ENCODE data around the gene DTNA.
"Not testable (repeated sequence)": the region's sequence is repeated elsewhere in the genome, so short reads cannot be mapped to it uniquely, and the experiment has no call there.

The DTNA gene

GRCh38 chr18:34725737-34726136 lies 15.6 kb downstream of the DTNA start:
- H3K27ac ChIP-seq (ENCODE audit: low read length); H3K9ac ChIP-seq (ENCODE audit: low read length): not testable (repeated sequence)

GRCh38 chr18:34726286-34727004 lies 16.3 kb downstream of the DTNA start:
- no peaks in the 10 kb centered on the region for H3K36me3 ChIP-seq (ENCODE audit: control insufficient read depth, low read depth, low read length)
- no peak overlapping the region for H3K4me3 ChIP-seq (ENCODE audit: low read length)
- no peaks in the 10 kb centered on the region for H3K27me3 ChIP-seq (ENCODE audit: control insufficient read depth, insufficient read depth, low read length)
- no peaks in the 10 kb centered on the region for H3K9me3 ChIP-seq (ENCODE audit: control insufficient read depth, low read depth, low read length)
- no peak overlapping the region for H3K9ac ChIP-seq (ENCODE audit: low read length)
- H3K4me1 ChIP-seq (ENCODE audit: control insufficient read depth, low read depth, low read length) = peaks cover 13% of the 10 kb centered on the region
- no peak overlapping the region for H3K27ac ChIP-seq (ENCODE audit: low read length)

More at GRCh38 chr18:34725737-34726136, 15.6 kb downstream of the DTNA start:
- H3K9me3 ChIP-seq (ENCODE audit: control insufficient read depth, low read depth, low read length); H3K4me3 ChIP-seq (ENCODE audit: low read length); H3K27me3 ChIP-seq (ENCODE audit: control insufficient read depth, insufficient read depth, low read length); H3K36me3 ChIP-seq (ENCODE audit: control insufficient read depth, low read depth, low read length): not testable (repeated sequence)
- H3K4me1 ChIP-seq (ENCODE audit: control insufficient read depth, low read depth, low read length) = peaks cover 13% of the 10 kb centered on the region

GRCh38 chr18:34729264-34729663 lies 19.2 kb downstream of the DTNA start:
- Histone ChIP-seq H3K9me3 (ENCODE audit: control insufficient read depth, low read depth, low read length) (no peaks in the 10 kb centered on the region), H3K27ac (ENCODE audit: low read length) (no peak overlapping the region), H3K4me3 (ENCODE audit: low read length) (no peak overlapping the region), H3K9ac (ENCODE audit: low read length) (no peak overlapping the region), H3K27me3 (ENCODE audit: control insufficient read depth, insufficient read depth, low read length) (no peaks in the 10 kb centered on the region), H3K4me1 (ENCODE audit: control insufficient read depth, low read depth, low read length) (peaks cover 13% of the 10 kb centered on the region), H3K36me3 (ENCODE audit: control insufficient read depth, low read depth, low read length) (no peaks in the 10 kb centered on the region)

- Histone ChIP-seq H3K27ac (ENCODE audit: low read length) (no peak overlapping the region), H3K9me3 (ENCODE audit: control insufficient read depth, low read depth, low read length) (no peaks in the 10 kb centered on the region), H3K4me1 (ENCODE audit: control insufficient read depth, low read depth, low read length) (peaks cover 13% of the 10 kb centered on the region), H3K36me3 (ENCODE audit: control insufficient read depth, low read depth, low read length) (no peaks in the 10 kb centered on the region), H3K4me3 (ENCODE audit: low read length) (no peak overlapping the region), H3K9ac (ENCODE audit: low read length) (no peak overlapping the region), H3K27me3 (ENCODE audit: control insufficient read depth, insufficient read depth, low read length) (no peaks in the 10 kb centered on the region)
Observed at GRCh38 chr18:34729740-34730355, 19.8 kb downstream of the DTNA start.

GRCh38 chr18:34730774-34731173 lies 20.7 kb downstream of the DTNA start:
- Histone ChIP-seq H3K4me3 (ENCODE audit: low read length) (no peak overlapping the region), H3K36me3 (ENCODE audit: control insufficient read depth, low read depth, low read length) (no peaks in the 10 kb centered on the region), H3K27ac (ENCODE audit: low read length) (no peak overlapping the region), H3K9me3 (ENCODE audit: control insufficient read depth, low read depth, low read length) (no peaks in the 10 kb centered on the region), H3K9ac (ENCODE audit: low read length) (no peak overlapping the region), H3K27me3 (ENCODE audit: control insufficient read depth, insufficient read depth, low read length) (no peaks in the 10 kb centered on the region), H3K4me1 (ENCODE audit: control insufficient read depth, low read depth, low read length) (peaks cover 13% of the 10 kb centered on the region)

- no peaks in the 10 kb centered on the region for H3K36me3 ChIP-seq (ENCODE audit: control insufficient read depth, low read depth, low read length)
- H3K9me3 ChIP-seq (ENCODE audit: control insufficient read depth, low read depth, low read length) = no peaks in the 10 kb centered on the region
- no peak overlapping the region for H3K4me3 ChIP-seq (ENCODE audit: low read length)
- H3K9ac ChIP-seq (ENCODE audit: low read length) = no peak overlapping the region
- no peak overlapping the region for H3K27ac ChIP-seq (ENCODE audit: low read length)
- H3K4me1 ChIP-seq (ENCODE audit: control insufficient read depth, low read depth, low read length) = peaks cover 11% of the 10 kb centered on the region
- no peaks in the 10 kb centered on the region for H3K27me3 ChIP-seq (ENCODE audit: control insufficient read depth, insufficient read depth, low read length)
Observed at GRCh38 chr18:34734056-34734455, 24.0 kb downstream of the DTNA start.

- not testable (repeated sequence) for H3K9ac ChIP-seq (ENCODE audit: low read length); H3K9me3 ChIP-seq (ENCODE audit: control insufficient read depth, low read depth, low read length); H3K36me3 ChIP-seq (ENCODE audit: control insufficient read depth, low read depth, low read length); H3K4me1 ChIP-seq (ENCODE audit: control insufficient read depth, low read depth, low read length); H3K4me3 ChIP-seq (ENCODE audit: low read length); H3K27me3 ChIP-seq (ENCODE audit: control insufficient read depth, insufficient read depth, low read length); H3K27ac ChIP-seq (ENCODE audit: low read length)
Observed at GRCh38 chr18:34734526-34734925, 24.4 kb downstream of the DTNA start.

- no peaks in the 10 kb centered on the region for H3K27me3 ChIP-seq (ENCODE audit: control insufficient read depth, insufficient read depth, low read length)
- H3K36me3 ChIP-seq (ENCODE audit: control insufficient read depth, low read depth, low read length) = no peaks in the 10 kb centered on the region
- H3K9me3 ChIP-seq (ENCODE audit: control insufficient read depth, low read depth, low read length) = no peaks in the 10 kb centered on the region
- no peak overlapping the region for H3K9ac ChIP-seq (ENCODE audit: low read length)
- no peaks in the 10 kb centered on the region for H3K4me1 ChIP-seq (ENCODE audit: control insufficient read depth, low read depth, low read length)
- H3K27ac ChIP-seq (ENCODE audit: low read length) = no peak overlapping the region
- no peak overlapping the region for H3K4me3 ChIP-seq (ENCODE audit: low read length)
Observed at GRCh38 chr18:34738175-34738894, 28.2 kb downstream of the DTNA start.

GRCh38 chr18:34740101-34740500 lies 30.0 kb downstream of the DTNA start:
- no peaks in the 10 kb centered on the region for H3K36me3 ChIP-seq (ENCODE audit: control insufficient read depth, low read depth, low read length)
- no peak overlapping the region for H3K27ac ChIP-seq (ENCODE audit: low read length)

GRCh38 chr18:34740724-34741123 lies 30.6 kb downstream of the DTNA start:
- H3K27me3 ChIP-seq (ENCODE audit: control insufficient read depth, insufficient read depth, low read length) = no peaks in the 10 kb centered on the region
- H3K27ac ChIP-seq (ENCODE audit: low read length) = no peak overlapping the region
- H3K36me3 ChIP-seq (ENCODE audit: control insufficient read depth, low read depth, low read length) = no peaks in the 10 kb centered on the region
- no peaks in the 10 kb centered on the region for H3K4me1 ChIP-seq (ENCODE audit: control insufficient read depth, low read depth, low read length)
- H3K9me3 ChIP-seq (ENCODE audit: control insufficient read depth, low read depth, low read length) = no peaks in the 10 kb centered on the region
- H3K9ac ChIP-seq (ENCODE audit: low read length) = no peak overlapping the region
- H3K4me3 ChIP-seq (ENCODE audit: low read length) = no peak overlapping the region

More at GRCh38 chr18:34740101-34740500, 30.0 kb downstream of the DTNA start:
- H3K27me3 ChIP-seq (ENCODE audit: control insufficient read depth, insufficient read depth, low read length) = no peaks in the 10 kb centered on the region
- H3K9ac ChIP-seq (ENCODE audit: low read length) = no peak overlapping the region
- H3K4me1 ChIP-seq (ENCODE audit: control insufficient read depth, low read depth, low read length) = no peaks in the 10 kb centered on the region
- no peaks in the 10 kb centered on the region for H3K9me3 ChIP-seq (ENCODE audit: control insufficient read depth, low read depth, low read length)
- H3K4me3 ChIP-seq (ENCODE audit: low read length) = no peak overlapping the region

- Histone ChIP-seq H3K4me3 (ENCODE audit: low read length) (no peak overlapping the region), H3K36me3 (ENCODE audit: control insufficient read depth, low read depth, low read length) (no peaks in the 10 kb centered on the region), H3K9me3 (ENCODE audit: control insufficient read depth, low read depth, low read length) (no peaks in the 10 kb centered on the region), H3K4me1 (ENCODE audit: control insufficient read depth, low read depth, low read length) (no peaks in the 10 kb centered on the region), H3K27me3 (ENCODE audit: control insufficient read depth, insufficient read depth, low read length) (no peaks in the 10 kb centered on the region), H3K9ac (ENCODE audit: low read length) (no peak overlapping the region), H3K27ac (ENCODE audit: low read length) (no peak overlapping the region)
Observed at GRCh38 chr18:34741401-34741800, 31.3 kb downstream of the DTNA start.

All from iPS-18a (cell line).